ENCODE results near the gene CADM4.
A peak's percentile ranks its signal among the peaks of the same experiment; 100 is the strongest.
"Not testable (repeated sequence)": the region's sequence is repeated elsewhere in the genome, so short reads cannot be mapped to it uniquely, and the experiment has no call there.

CADM4 gene

GRCh38 chr19:43638214-43638994 is 1.2 kb downstream of the CADM4 start:
- peak in 2 of 42 donors; percentile 12 to 14 for DNase-seq

DNA sequence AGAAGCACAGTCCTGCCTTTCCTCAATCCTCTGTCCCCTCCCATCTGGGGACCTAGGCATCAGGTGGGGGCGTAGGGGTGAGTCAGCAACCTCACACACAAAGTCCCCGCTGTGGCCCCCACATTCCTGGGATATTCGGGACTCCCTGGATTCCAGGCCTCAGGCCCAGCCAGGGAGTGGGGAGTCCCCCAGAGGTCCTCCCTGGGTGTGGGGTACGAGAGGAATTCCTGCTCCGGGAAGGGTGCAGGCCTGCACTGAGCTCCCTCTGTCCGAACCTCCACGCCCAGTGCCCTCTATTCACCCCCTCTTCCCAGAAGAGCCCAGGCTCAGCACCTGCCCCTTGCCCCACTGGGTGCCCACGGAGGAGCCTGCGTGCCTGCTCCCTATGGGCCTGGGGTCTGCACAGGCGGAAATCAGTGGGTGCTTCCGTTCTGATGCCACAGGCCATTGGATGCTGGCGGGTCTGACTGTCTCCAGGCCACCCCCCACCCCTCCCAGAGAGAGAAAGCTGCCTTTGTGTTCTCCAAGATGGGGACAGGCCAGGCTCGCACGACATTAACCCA is 3.4 kb downstream of the CADM4 start:
- peak; percentile 33 to 87 (median 69) for DNase-seq
- intact Hi-C loops (cut with DNase I) = no loop called here

More at GRCh38 chr19:43638214-43638994, 1.2 kb downstream of the CADM4 start:
- intact Hi-C loops (cut with DNase I) = no loop called here

GRCh38 chr19:43635561-43635940 is 4.1 kb downstream of the CADM4 start:
- peak in 1 of 42 donors; percentile 43 for DNase-seq
- intact Hi-C loops (cut with DNase I) = not testable (repeated sequence)

GRCh38 chr19:43634872-43635560 is 4.6 kb downstream of the CADM4 start:
- DNase-seq = peak; percentile 54 to 90 (median 76)
- intact Hi-C loops (cut with DNase I) = no loop called here

GRCh38 chr19:43634506-43634871 is 5.2 kb downstream of the CADM4 start:
- DNase-seq = peak in 35 of 42 donors; percentile 30 to 82 (median 54)
- intact Hi-C loops (cut with DNase I) = no loop called here

DNA sequence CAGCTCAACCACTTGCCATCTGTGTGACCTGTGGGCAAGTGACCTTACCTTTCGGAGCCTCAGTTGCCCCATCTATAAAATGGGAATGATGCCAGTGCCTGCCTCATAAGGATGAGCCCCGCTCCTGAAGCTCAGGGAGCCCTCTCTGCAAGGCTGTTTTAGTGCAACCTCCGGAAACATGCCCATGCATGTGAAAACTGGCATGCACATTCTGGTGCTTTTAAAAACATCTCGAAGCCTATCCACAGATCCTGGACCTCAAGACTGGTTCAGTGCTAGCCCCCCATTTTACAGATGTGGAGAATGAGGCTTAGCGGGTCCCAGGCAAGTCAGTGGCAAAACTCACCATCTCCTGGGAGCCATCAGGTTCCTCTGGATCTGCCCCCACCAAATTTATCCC is 5.6 kb downstream of the CADM4 start:
- intact Hi-C loops (cut with DNase I) = no loop called here
- DNase-seq = no peak

GRCh38 chr19:43633520-43633919 is 6.1 kb downstream of the CADM4 start:
- intact Hi-C loops (cut with DNase I) = no loop called here
- no peak for DNase-seq

DNA sequence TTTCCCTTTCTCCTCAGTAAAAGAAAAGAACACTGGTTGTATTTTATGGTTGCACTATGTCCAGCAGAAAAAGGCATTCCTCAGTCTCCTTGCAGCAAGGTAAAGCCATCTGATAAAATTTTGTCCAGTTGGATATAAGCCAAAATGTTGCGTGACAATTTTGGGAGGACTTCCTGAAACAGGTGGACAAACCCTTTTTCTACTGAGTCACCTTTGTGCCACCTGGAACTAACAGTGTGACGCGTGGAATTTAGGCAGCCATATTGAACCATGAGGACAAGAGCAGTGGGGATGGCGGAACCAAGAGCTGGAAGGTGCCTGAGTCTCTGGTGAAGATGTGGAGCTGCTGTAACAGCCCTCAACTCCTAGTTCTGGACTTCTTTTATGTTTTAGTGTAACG is 8.2 kb downstream of the CADM4 start:
- intact Hi-C loops (cut with DNase I) = no loop called here
- DNase-seq = no peak

DNA sequence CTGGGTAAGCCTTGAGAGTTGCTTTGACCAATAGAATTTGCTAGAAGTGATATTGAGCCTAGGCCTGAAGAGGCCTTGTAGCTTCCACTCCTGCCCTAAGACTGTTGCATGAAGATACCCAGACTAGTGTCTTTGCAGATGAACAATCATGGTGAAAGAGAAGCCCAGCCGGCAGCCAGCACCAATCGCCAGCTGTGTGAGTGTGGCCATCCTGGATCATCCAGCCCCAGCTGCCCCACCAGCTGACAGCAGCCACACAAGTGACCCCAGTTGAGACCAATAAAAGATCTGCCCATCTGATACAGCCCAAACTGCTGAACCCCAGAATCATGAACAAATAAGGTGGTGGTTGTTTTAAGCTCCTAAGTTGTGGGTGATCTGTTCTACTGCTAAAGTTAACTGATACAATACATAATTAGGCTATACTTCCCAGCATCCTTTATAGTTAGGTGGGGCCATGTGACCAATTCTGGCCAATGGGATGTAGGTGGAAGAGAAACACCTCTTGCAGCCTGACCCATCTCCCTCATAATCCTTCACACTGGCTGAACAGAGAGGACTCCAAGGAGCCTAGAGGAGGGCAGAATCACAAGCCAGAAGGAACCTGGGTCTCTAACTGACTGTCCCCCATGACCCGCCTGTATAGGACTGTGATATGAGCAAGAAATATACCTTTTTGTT is 10.9 kb downstream of the CADM4 start:
- peak in 13 of 42 donors; percentile 26 to 69 (median 45) for DNase-seq
- intact Hi-C loops (cut with DNase I) = no loop called here

GRCh38 chr19:43626838-43627237 is 12.8 kb downstream of the CADM4 start:
- DNase-seq = no peak
- intact Hi-C loops (cut with DNase I) = no loop called here

- intact Hi-C loops (cut with DNase I) = no loop called here
- DNase-seq = peak in 13 of 42 donors; percentile 24 to 70 (median 48)
These were observed 13.6 kb downstream of the CADM4 start for GRCh38 chr19:43625918-43626579.

DNA sequence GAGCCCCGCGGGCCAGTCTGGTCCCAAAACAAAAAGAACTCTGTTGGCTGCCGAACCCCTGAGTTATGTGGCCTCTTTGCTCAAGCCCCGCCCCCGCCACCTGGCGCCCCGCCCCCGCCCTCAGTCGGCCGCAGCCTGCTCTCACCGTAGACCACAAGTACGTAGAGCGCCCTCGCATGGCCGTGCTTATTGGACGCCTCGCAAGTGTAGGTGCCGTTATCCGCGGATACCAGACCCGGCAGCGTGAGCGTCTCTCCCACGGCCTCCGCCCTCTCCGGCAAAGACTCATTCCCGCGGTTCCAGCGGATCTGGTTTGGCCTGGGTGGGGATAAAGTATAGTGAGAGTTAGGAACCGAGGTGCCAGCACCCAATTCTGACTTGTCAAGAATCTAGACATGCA is 14.7 kb downstream of the CADM4 start:
- intact Hi-C loops (cut with DNase I) = no loop called here
- peak in 14 of 42 donors; percentile 14 to 71 (median 36) for DNase-seq

GRCh38 chr19:43623889-43624670 is 15.6 kb downstream of the CADM4 start:
- no peak for DNase-seq
- intact Hi-C loops (cut with DNase I) = no loop called here

- no peak for DNase-seq
These were observed 16.7 kb downstream of the CADM4 start for GRCh38 chr19:43622956-43623355.

GRCh38 chr19:43622070-43622469 is 17.6 kb downstream of the CADM4 start:
- DNase-seq = no peak
- intact Hi-C loops (cut with DNase I) = no loop called here

More at GRCh38 chr19:43622956-43623355, 16.7 kb downstream of the CADM4 start:
- intact Hi-C loops (cut with DNase I) = no loop called here

GRCh38 chr19:43620061-43621001 is 19.3 kb downstream of the CADM4 start:
- intact Hi-C loops (cut with DNase I) = no loop called here
- peak in 9 of 42 donors; percentile 89 to 96 (median 93) for DNase-seq
